HepG2 (cell line): ENCODE results near the gene KIN. TPM values are rescaled to one million over a fixed set of nuclear protein-coding genes. Genes with fewer than 3 reads are reported as not detected.
A peak's percentile ranks its signal among the peaks of the same experiment; 100 is the strongest.

Experiments
- CAMTA2 ChIP-seq: sonication (generic); formaldehyde crosslinking; IDR thresholded peaks from 2 replicates; pipeline ENCODE4 v1.4.0; 2020; ENCODE audit warnings: mild to moderate bottlenecking, missing genetic modification reagents, borderline replicate concordance
- CBX2 ChIP-seq, 2 experiments: fragments of 200-600 bp in 1 of 2; sonication (generic); formaldehyde crosslinking in 1 of 2; IDR thresholded peaks; 2 replicates each; pipeline versions ENCODE4 v1.7.0 to v1.8.1; 2018 to 2022; ENCODE audit warnings: low read depth in 2 of 2, low read length in 1 of 2, mild to moderate bottlenecking in 1 of 2, missing genetic modification reagents in 1 of 2
- HMGXB4 ChIP-seq, 2 experiments: sonication (generic) in 1 of 2; formaldehyde crosslinking in 1 of 2; IDR thresholded peaks; 2 replicates each; pipeline versions ENCODE4 v1.4.0 to v1.6.1; 2018 to 2020; ENCODE audit warnings: missing genetic modification reagents in 2 of 2, borderline replicate concordance in 1 of 2, low read depth in 1 of 2, mild to moderate bottlenecking in 1 of 2, missing biosample characterization in 1 of 2
- HNRNPH1 ChIP-seq: fragments of 200-400 bp; formaldehyde crosslinking; optimal IDR thresholded peaks from 2 replicates; pipeline ENCODE3; 2017; ENCODE audit warnings: mild to moderate bottlenecking, low read depth, low read length
- MTF2 ChIP-seq: sonication (generic); formaldehyde crosslinking; IDR thresholded peaks from 2 replicates; pipeline ENCODE4 v1.5.0; 2020; ENCODE audit warnings: missing genetic modification reagents, borderline replicate concordance
- NR2F2 ChIP-seq: IDR thresholded peaks from 2 replicates; pipeline ENCODE4 v1.6.1; 2012; ENCODE audit warnings: low read depth, inconsistent platforms, borderline replicate concordance
- PHF21A ChIP-seq: sonication (generic); formaldehyde crosslinking; IDR thresholded peaks from 2 replicates; pipeline ENCODE4 v1.5.0; 2020; ENCODE audit warnings: mild to moderate bottlenecking, missing genetic modification reagents
- TARDBP ChIP-seq: sonication (generic); formaldehyde crosslinking; IDR thresholded peaks from 2 replicates; pipeline ENCODE4 v1.8.0; 2022; ENCODE audit warnings: mild to moderate bottlenecking, missing genetic modification reagents
- TOE1 ChIP-seq: sonication (generic); formaldehyde crosslinking; IDR thresholded peaks from 2 replicates; pipeline ENCODE4 v1.4.0; 2020; ENCODE audit warnings: mild to moderate bottlenecking, missing genetic modification reagents
- ZFP36 ChIP-seq: fragments of 150-350 bp; IDR thresholded peaks from 2 replicates; pipeline ENCODE4 v1.6.1; 2018; ENCODE audit warnings: borderline replicate concordance, low read length, low read depth; ENCODE audit not compliant: partially characterized antibody
- ZKSCAN1 ChIP-seq: fragments of 150-350 bp; IDR thresholded peaks from 2 replicates; pipeline ENCODE4 v1.6.1; 2014; ENCODE audit warnings: low read length
- ZNF24 ChIP-seq: fragments of 450-650 bp; IDR thresholded peaks from 2 replicates; pipeline ENCODE4 v1.6.1; 2017; ENCODE audit warnings: antibody characterized with exemption, mild to moderate bottlenecking
- ZNF441 ChIP-seq: sonication (generic); formaldehyde crosslinking; IDR thresholded peaks from 2 replicates; pipeline ENCODE4 v1.7.0; 2021; ENCODE audit warnings: missing genetic modification reagents, borderline replicate concordance
- ZSCAN21 ChIP-seq: sonication (generic); formaldehyde crosslinking; IDR thresholded peaks from 2 replicates; pipeline ENCODE4 v1.8.0; 2022; ENCODE audit warnings: mild to moderate bottlenecking, missing genetic modification reagents, moderate library complexity, borderline replicate concordance
- polyA plus RNA-seq, 8 experiments: library from polyadenylated mRNA; depleted of rRNA in 3 of 8; stranded (reverse) in 7 of 8; unstranded in 1 of 8; fragments of >200 nt; fragmentation: Illumina TruSeq in 4 of 8; extraction: Trizol in 4 of 8; gene quantifications; 2 replicates each; pipeline versions ENCODE4 v1.2.1 to v1.2.3, GENCODE V29; 2011 to 2016; ENCODE audit warnings: low read depth in 4 of 8, missing spikeins in 1 of 8, mixed read lengths in 1 of 8; ENCODE audit not compliant: insufficient read depth in 1 of 8
- total RNA-seq, 5 experiments: library from RNA; depleted of rRNA; stranded (reverse); fragments of >200 nt; fragmentation: Illumina TruSeq; extraction: Trizol; gene quantifications; 2 replicates each; pipeline ENCODE4 v1.2.3, GENCODE V29; 2016; ENCODE audit warnings: low read depth in 1 of 5
- TF ChIP-seq, protein P1 (sequence below): sonication (generic); formaldehyde crosslinking; IDR thresholded peaks from 2 replicates; pipeline ENCODE4 v1.4.0; 2020; ENCODE audit warnings: missing genetic modification reagents, mild to moderate bottlenecking, borderline replicate concordance
- TF ChIP-seq, protein P2 (sequence below): sonication (generic); formaldehyde crosslinking; conservative IDR thresholded peaks from 2 replicates; pipeline ENCODE4 v1.8.0; 2022; ENCODE audit warnings: low read depth, missing genetic modification reagents
- TF ChIP-seq, protein P3 (sequence below): sonication (generic); formaldehyde crosslinking; IDR thresholded peaks from 2 replicates; pipeline ENCODE4 v1.4.0; 2020; ENCODE audit warnings: low read depth, missing genetic modification reagents
- TF ChIP-seq, protein P4 (sequence below): IDR thresholded peaks from 2 replicates; pipeline ENCODE4 v1.6.1; 2016

Gene KIN
- total and polyA plus RNA-seq, 2 of the 13 experiments (the other 11 are each of a cell fraction or from before 2014, with no cell fraction given) = 4.9 to 23.2 TPM

DNA sequence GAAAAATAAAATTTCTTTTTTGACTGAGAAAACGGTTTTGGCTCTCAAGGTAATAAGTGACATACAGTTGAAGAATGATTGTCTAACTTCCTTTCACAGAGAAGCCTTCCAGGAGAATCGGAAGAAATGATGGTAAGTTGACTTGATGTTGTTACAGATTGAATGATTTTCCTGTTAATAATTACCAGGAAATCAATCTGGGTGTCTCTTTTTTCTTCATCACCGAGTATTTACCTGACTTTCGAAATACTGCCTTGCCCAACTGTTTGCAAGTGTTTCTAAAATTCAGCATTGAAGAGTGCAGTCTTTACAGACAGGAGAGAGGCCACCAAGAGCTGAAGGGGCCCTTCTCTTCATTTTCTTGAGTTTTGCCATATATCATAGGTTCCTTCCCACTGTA lies 80.7 kb downstream of the KIN start (continued):
- TF ChIP-seq, protein P1, sequence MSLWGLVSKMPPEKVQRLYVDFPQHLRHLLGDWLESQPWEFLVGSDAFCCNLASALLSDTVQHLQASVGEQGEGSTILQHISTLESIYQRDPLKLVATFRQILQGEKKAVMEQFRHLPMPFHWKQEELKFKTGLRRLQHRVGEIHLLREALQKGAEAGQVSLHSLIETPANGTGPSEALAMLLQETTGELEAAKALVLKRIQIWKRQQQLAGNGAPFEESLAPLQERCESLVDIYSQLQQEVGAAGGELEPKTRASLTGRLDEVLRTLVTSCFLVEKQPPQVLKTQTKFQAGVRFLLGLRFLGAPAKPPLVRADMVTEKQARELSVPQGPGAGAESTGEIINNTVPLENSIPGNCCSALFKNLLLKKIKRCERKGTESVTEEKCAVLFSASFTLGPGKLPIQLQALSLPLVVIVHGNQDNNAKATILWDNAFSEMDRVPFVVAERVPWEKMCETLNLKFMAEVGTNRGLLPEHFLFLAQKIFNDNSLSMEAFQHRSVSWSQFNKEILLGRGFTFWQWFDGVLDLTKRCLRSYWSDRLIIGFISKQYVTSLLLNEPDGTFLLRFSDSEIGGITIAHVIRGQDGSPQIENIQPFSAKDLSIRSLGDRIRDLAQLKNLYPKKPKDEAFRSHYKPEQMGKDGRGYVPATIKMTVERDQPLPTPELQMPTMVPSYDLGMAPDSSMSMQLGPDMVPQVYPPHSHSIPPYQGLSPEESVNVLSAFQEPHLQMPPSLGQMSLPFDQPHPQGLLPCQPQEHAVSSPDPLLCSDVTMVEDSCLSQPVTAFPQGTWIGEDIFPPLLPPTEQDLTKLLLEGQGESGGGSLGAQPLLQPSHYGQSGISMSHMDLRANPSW (CRISPR knock-in tag) = no peak
- TF ChIP-seq MTF2 (CRISPR knock-in tag) = no peak
- TF ChIP-seq PHF21A = peak; percentile 74; the same call in 1 of the 2 replicates
- TF ChIP-seq, protein P2, sequence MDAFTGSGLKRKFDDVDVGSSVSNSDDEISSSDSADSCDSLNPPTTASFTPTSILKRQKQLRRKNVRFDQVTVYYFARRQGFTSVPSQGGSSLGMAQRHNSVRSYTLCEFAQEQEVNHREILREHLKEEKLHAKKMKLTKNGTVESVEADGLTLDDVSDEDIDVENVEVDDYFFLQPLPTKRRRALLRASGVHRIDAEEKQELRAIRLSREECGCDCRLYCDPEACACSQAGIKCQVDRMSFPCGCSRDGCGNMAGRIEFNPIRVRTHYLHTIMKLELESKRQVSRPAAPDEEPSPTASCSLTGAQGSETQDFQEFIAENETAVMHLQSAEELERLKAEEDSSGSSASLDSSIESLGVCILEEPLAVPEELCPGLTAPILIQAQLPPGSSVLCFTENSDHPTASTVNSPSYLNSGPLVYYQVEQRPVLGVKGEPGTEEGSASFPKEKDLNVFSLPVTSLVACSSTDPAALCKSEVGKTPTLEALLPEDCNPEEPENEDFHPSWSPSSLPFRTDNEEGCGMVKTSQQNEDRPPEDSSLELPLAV (CRISPR knock-in tag) = no peak
- no peak for TF ChIP-seq HNRNPH1
- no peak for TF ChIP-seq ZNF441 (CRISPR knock-in tag)
- no peak; a peak in 1 of 4 replicates for TF ChIP-seq HMGXB4 (CRISPR knock-in tag; IDR thresholded peaks at IDR 0.05; ENCODE audit: borderline replicate concordance in 1 of 2, low read depth in 1 of 2)
- no peak for TF ChIP-seq CBX2 (IDR thresholded peaks at IDR 0.05; ENCODE audit: low read depth, low read length)
- TF ChIP-seq CBX2 (CRISPR knock-in tag; IDR thresholded peaks at IDR 0.05; ENCODE audit: low read depth) = no peak
- no peak for TF ChIP-seq ZKSCAN1
- TF ChIP-seq, protein P3, sequence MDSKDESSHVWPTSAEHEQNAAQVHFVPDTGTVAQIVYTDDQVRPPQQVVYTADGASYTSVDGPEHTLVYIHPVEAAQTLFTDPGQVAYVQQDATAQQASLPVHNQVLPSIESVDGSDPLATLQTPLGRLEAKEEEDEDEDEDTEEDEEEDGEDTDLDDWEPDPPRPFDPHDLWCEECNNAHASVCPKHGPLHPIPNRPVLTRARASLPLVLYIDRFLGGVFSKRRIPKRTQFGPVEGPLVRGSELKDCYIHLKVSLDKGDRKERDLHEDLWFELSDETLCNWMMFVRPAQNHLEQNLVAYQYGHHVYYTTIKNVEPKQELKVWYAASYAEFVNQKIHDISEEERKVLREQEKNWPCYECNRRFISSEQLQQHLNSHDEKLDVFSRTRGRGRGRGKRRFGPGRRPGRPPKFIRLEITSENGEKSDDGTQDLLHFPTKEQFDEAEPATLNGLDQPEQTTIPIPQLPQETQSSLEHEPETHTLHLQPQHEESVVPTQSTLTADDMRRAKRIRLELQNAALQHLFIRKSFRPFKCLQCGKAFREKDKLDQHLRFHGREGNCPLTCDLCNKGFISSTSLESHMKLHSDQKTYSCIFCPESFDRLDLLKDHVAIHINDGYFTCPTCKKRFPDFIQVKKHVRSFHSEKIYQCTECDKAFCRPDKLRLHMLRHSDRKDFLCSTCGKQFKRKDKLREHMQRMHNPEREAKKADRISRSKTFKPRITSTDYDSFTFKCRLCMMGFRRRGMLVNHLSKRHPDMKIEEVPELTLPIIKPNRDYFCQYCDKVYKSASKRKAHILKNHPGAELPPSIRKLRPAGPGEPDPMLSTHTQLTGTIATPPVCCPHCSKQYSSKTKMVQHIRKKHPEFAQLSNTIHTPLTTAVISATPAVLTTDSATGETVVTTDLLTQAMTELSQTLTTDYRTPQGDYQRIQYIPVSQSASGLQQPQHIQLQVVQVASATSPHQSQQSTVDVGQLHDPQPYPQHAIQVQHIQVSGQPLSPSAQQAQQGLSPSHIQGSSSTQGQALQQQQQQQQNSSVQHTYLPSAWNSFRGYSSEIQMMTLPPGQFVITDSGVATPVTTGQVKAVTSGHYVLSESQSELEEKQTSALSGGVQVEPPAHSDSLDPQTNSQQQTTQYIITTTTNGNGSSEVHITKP (CRISPR knock-in tag) = peak; percentile 8; the same call in 1 of the 2 replicates
- peak; percentile 94 for TF ChIP-seq ZNF24
- peak; percentile 67 for TF ChIP-seq TARDBP (CRISPR knock-in tag)
- no peak for TF ChIP-seq CAMTA2 (CRISPR knock-in tag)
- TF ChIP-seq ZSCAN21 = 0 out of 2 replicates have a peak, but pooled peaks have one; percentile 4
- TF ChIP-seq, protein P4, sequence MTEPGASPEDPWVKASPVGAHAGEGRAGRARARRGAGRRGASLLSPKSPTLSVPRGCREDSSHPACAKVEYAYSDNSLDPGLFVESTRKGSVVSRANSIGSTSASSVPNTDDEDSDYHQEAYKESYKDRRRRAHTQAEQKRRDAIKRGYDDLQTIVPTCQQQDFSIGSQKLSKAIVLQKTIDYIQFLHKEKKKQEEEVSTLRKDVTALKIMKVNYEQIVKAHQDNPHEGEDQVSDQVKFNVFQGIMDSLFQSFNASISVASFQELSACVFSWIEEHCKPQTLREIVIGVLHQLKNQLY = no peak; the same call in none of the 2 replicates
- no peak for TF ChIP-seq TOE1 (CRISPR knock-in tag)
- TF ChIP-seq NR2F2 = peak; percentile 88
- TF ChIP-seq ZFP36 = no peak
